GM12892 (cell line): Measurements from ENCODE around the gene ANTXR1.

Experiments used
- POLR2A ChIP-seq: IDR thresholded peaks from 2 replicates; pipeline ENCODE4 v1.6.1; 2011; ENCODE audit warnings: low read depth, low read length, control low read depth
- POLR2AphosphoS5 ChIP-seq: IDR thresholded peaks from 2 replicates; pipeline ENCODE4 v1.6.1; 2011; ENCODE audit warnings: low read depth, low read length, control low read depth
- TAF1 ChIP-seq: IDR thresholded peaks from 2 replicates; pipeline ENCODE4 v1.6.1; 2011; ENCODE audit warnings: low read depth, mild to moderate bottlenecking, control low read depth, low read length, borderline replicate concordance

- TF ChIP-seq TAF1 (no peak), POLR2A (no peak), POLR2AphosphoS5 (no peak)
Measured at GRCh38 chr2:69272803-69273471, 260.0 kb downstream of the ANTXR1 start.
